Hypothalamus (tissue), 51 donors: ENCODE results near the gene CYP4F3.
"Not testable (repeated sequence)": the region's sequence is repeated elsewhere in the genome, so short reads cannot be mapped to it uniquely, and the experiment has no call there.

Experiments used
- DNase-seq, 51 donors: peaks; one replicate each; lab custom pipeline; 2025; lab: John Stamatoyannopoulos, UW

Gene CYP4F3, protein sequence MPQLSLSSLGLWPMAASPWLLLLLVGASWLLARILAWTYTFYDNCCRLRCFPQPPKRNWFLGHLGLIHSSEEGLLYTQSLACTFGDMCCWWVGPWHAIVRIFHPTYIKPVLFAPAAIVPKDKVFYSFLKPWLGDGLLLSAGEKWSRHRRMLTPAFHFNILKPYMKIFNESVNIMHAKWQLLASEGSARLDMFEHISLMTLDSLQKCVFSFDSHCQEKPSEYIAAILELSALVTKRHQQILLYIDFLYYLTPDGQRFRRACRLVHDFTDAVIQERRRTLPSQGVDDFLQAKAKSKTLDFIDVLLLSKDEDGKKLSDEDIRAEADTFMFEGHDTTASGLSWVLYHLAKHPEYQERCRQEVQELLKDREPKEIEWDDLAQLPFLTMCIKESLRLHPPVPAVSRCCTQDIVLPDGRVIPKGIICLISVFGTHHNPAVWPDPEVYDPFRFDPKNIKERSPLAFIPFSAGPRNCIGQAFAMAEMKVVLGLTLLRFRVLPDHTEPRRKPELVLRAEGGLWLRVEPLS

DNA sequence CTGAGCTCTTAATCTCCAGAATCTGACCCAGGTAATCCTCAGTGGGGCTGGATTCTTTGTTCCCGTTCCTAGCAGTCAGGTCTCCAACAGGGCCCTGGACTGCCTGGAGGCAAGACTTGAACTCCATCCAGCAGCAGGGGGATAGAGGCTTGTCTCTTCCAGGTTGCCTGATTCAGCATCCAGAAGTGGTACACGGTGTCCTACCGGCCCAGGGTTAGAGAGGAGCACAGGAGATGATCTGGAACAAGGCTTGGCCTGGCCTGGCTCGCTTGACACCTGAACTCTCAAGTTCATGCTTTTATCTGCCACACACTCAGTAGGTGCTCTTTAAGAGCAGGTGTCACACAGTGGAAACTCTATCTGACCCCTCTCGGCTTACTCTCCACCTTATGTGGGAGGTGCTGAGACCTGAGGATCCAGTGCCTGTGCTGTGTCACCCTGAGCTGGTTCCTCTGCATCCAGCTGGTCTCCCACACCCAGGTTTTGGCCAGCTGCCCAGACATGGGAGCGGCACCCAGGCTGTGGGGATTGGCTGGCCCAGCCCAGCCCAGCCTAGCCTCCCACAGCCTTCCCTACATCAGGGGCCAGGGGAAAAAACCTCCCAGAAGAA, at the start of gene CYP4F3:
Gene CYP4F3 (plus strand): TSS at position 604 of the 610 bp plus-strand sequence. CDS start 519 bp downstream, outside the sequence.
- DNase-seq, result peak in 8 of 51 donors; percentile 4 to 32 (median 6)

DNA sequence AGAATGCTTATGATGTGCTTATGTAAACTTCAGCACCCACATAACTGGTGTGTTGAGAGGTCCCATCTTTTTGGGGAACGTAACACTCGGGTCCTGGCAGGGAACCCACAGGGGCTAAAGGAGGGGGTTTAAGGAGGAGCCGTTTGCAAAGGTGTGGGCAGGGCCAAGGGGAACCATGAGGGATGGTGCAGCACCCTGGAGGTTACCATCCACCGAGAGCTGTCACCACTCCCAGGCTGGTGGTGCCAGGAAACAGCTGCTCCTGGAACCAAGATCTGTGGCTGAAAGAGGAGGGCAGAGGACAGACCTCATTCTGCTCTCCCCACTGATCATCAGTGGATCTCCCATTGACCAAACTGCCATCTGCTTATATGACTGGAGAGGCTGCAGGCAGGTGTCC, 48.9 kb upstream of the CYP4F3 start:
- DNase-seq, result no peak

DNA sequence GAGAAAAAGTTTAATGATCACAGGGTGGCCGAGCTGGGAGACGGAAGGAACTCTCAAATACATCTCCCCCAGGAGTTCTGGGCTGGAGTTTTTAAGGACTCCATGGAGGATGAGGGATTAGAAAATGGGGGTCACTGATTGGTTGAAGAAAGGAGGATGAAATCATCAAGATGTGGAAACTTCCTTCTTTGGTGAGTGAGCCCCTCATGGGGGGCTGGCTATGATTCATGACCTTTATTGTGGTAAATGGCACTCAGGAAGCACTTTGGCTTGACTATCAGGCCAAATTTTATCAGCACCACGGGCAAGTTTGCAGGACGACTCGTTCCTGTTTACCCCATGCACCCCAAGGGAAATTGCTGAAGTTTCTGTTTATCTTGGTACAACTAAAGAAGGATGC, 48.2 kb upstream of the CYP4F3 start:
- DNase-seq, result not testable (repeated sequence)

- DNase-seq, result not testable (repeated sequence)
These were observed 46.9 kb upstream of the CYP4F3 start for GRCh38 chr19:15593766-15594165.

DNA sequence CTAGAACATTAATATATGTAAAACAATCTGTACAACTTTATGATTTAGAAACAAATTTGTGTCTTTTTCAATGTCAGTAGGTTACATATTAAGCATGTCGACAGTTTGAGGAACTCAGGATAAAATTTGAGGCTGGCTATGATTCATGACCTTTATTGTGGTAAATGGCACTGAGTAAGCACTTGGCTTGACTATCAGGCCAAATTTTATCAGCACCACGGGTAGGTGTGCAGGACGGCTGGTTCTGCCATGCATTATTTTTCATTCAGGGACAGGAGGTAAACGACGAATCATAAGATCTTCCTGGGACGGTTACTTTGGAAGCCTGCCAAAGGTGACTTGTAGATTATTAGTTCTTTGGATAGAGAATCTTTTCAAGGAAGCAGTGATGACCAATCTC, 45.6 kb upstream of the CYP4F3 start:
- DNase-seq, result no peak

DNA sequence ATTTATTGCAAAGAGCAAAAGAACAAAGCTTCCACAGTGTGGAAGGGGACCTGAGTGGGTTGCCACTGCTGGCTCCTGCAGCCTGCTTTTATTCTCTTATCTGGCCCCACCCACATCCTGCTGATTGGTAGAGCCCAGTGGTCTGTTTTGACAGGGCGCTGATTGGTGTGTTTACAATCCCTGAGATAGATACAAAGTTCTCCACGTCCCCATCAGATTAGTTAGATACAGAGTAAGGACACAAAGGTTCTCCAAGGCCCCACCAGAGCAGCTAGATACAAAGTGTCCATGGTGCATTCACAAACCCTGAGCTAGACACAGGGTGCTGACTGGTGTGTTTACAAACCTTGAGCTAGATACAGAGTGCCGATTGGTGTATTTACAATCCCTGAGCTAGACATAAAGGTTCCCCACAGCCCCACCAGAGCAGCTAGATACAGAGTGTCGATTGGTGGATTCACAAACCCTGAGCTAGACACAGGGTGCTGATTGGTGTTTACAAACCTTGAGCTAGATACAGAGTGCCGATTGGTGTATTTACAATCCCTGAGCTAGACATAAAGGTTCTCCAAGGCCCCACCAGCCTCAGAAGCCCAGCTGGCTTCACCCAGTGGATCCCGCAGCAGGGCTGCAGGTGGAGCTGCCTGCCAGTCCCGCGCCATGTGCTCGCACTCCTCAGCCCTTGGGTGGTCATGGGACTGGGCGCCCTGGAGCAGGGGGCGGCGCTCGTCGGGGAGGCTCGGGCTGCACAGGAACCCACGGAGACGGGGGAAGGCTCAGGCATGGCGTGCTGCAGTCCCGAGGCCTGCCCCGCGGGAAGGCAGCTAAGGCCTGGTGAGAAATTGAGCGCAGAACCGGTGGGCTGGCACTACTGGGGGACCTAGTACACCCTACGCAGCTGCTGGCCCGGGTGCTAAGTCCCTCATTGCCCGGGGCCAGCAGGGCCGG, 32.4 kb upstream of the CYP4F3 start:
- not testable (repeated sequence) for DNase-seq

GRCh38 chr19:15609261-15609660, 31.4 kb upstream of the CYP4F3 start:
- DNase-seq, result no peak

DNA sequence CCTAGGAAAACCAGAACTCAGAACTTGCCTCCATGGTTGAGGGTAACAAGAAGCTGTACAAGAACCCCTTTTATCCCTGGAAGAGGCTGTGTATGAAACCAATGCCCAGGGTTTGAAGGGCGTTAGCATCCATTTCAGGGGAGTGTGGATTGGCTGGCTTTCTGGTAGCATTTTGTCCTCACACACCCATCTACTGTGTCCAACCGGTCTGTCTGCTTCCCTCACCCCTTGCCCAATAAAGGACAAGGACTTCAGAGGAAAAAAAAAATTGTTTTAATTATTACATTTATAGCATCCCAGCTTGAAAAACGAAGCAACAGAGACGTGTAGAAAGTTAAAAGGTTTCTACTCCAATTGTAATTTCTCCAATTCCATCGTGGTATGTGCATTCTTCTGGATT, 28.4 kb upstream of the CYP4F3 start:
- DNase-seq, result no peak

GRCh38 chr19:15613338-15613737, 27.4 kb upstream of the CYP4F3 start:
- no peak for DNase-seq

- DNase-seq, result no peak
These were observed 26.0 kb upstream of the CYP4F3 start, which contains the start of gene CYP4F8 for GRCh38 chr19:15614507-15615379. Gene CYP4F8, plus strand, starts transcription at chr19:15615218. Its CDS starts 399 bp downstream, at chr19:15615617.

GRCh38 chr19:15615526-15615925, 25.2 kb upstream of the CYP4F3 start:
- DNase-seq, result no peak

DNA sequence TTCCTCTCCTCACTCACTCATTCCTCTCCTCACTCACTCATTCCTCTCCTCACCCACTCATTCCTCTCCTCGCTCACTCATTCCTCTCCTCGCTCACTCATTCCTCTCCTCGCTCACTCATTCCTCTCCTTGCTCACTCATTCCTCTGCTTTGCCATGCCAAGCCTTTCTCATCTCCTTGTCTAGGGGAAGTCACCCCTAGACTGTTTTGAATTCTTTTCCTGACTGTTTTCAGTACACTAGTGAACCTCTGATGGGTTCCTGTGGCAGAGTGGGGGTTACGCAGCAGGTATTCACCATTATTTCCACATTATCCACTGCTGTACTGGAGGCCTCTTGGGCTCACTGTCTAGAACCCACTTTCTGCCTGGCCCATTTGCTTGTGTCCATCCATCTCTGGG, 24.5 kb upstream of the CYP4F3 start:
- DNase-seq, result no peak

- DNase-seq, result no peak
These were observed 23.9 kb upstream of the CYP4F3 start for GRCh38 chr19:15616627-15617270.

DNA sequence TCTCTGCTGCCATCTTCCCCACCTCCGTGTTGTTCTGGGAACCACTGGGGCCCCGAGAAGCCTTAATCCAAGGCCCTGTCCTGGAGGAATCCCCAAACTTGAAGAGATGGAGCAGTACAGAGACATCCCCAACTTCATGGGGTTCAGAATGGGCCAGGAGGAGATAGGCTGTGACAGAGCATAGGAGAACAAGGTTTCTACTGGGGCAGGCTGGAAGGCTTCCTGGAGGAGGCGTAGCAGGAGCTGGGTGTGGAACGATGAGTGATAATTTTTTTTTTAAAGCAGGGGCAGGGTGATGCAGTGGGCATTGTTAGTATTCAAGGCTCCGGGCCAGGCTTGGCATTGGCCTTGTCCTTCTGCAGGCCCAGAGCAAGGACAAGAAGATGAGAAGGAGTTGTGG, 22.4 kb upstream of the CYP4F3 start:
- no peak for DNase-seq

- DNase-seq, result no peak
These were observed 18.9 kb upstream of the CYP4F3 start for GRCh38 chr19:15621801-15622200.

- DNase-seq, result no peak
These were observed 17.7 kb upstream of the CYP4F3 start for GRCh38 chr19:15622991-15623390.

GRCh38 chr19:15623711-15624318, 16.9 kb upstream of the CYP4F3 start:
- no peak for DNase-seq

GRCh38 chr19:15628236-15629002, 12.3 kb upstream of the CYP4F3 start:
- no peak for DNase-seq
